Uterus (tissue), 2 donors: ENCODE results near the gene ARHGAP45.

Experiments used
- POLR2A ChIP-seq, 2 donors: fragments of 450-650 bp; IDR thresholded peaks; one replicate each; pipeline ENCODE4 v1.6.1; 2016; ENCODE audit warnings: antibody characterized with exemption in 2 of 2, mild to moderate bottlenecking in 1 of 2, moderate library complexity in 1 of 2
- TF ChIP-seq, protein P1 (sequence below), 4 experiments: fragments of 200-600 bp in 2 of 4; fragments of 450-650 bp in 2 of 4; sonication (generic) in 2 of 4; IDR thresholded peaks; one replicate each; pipeline ENCODE4 v1.5.1; 2016 to 2019; ENCODE audit warnings: antibody characterized with exemption in 4 of 4, mild to moderate bottlenecking in 2 of 4, moderate library complexity in 1 of 4

DNA sequence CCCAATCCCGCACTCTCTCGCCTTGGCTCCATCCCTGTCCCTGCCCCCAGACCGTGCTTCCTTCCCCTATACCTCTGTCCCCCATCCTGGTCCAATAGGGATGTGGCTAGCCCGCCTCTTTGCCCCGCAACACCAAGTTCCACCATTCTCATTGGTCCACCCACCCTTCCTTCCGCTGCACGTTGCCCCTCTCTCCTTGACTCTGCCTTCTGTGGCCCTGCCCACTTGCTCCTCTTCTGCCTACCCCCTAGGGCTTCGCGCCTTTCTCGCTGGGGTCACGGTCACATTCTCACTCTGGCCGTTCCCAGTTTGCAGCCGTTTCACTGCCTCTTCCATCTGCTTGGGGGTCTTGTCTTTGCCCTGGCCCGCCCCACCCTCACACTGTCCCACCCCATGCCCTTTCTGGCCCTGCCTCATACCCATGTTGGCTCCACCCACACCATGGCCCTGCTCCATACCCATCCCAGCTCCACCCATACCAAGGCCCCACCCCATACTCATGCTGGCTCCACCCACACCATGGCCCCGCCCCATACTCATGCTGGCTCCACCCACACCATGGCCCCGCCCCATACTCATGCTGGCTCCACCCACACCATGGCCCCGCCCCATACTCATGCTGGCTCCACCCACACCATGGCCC, 4.5 kb upstream of the ARHGAP45 start:
- TF ChIP-seq, protein P1, sequence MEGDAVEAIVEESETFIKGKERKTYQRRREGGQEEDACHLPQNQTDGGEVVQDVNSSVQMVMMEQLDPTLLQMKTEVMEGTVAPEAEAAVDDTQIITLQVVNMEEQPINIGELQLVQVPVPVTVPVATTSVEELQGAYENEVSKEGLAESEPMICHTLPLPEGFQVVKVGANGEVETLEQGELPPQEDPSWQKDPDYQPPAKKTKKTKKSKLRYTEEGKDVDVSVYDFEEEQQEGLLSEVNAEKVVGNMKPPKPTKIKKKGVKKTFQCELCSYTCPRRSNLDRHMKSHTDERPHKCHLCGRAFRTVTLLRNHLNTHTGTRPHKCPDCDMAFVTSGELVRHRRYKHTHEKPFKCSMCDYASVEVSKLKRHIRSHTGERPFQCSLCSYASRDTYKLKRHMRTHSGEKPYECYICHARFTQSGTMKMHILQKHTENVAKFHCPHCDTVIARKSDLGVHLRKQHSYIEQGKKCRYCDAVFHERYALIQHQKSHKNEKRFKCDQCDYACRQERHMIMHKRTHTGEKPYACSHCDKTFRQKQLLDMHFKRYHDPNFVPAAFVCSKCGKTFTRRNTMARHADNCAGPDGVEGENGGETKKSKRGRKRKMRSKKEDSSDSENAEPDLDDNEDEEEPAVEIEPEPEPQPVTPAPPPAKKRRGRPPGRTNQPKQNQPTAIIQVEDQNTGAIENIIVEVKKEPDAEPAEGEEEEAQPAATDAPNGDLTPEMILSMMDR (IDR thresholded peaks at IDR 0.05) = no peak
- no peak for TF ChIP-seq POLR2A (IDR thresholded peaks at IDR 0.05)
